Measurements from ENCODE around the gene KIRREL3.

GRCh38 chr11:126585388-126585773, 415.2 kb downstream of the KIRREL3 start:
- TF ChIP-seq RFX5 (IDR thresholded peaks at IDR 0.05; ENCODE audit: low read depth, low read length) = no peak
- no peak for TF ChIP-seq CTCF (conservative IDR thresholded peaks at IDR 0.05; ENCODE audit: low read depth, low read length)
- no peak for TF ChIP-seq POLR2A (IDR thresholded peaks at IDR 0.05; ENCODE audit: low read depth, low read length)
- TF ChIP-seq, protein P1, sequence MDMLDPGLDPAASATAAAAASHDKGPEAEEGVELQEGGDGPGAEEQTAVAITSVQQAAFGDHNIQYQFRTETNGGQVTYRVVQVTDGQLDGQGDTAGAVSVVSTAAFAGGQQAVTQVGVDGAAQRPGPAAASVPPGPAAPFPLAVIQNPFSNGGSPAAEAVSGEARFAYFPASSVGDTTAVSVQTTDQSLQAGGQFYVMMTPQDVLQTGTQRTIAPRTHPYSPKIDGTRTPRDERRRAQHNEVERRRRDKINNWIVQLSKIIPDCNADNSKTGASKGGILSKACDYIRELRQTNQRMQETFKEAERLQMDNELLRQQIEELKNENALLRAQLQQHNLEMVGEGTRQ (IDR thresholded peaks at IDR 0.05; ENCODE audit: low read depth, low read length) = no peak
- no peak for TF ChIP-seq SMC3 (IDR thresholded peaks at IDR 0.05; ENCODE audit: low read depth, low read length)
- TF ChIP-seq MXI1 (IDR thresholded peaks at IDR 0.05; ENCODE audit: borderline replicate concordance, low read depth, low read length) = no peak
- no peak for TF ChIP-seq RAD21 (IDR thresholded peaks at IDR 0.05; ENCODE audit: low read length)
- TF ChIP-seq BHLHE40 (IDR thresholded peaks at IDR 0.05; ENCODE audit: low read depth, low read length) = no peak

Data from IMR-90 (cell line).